DMS 273 treated with DMSO at 0.1 percent for 48 hours (cell line): Measurements from ENCODE around the gene SLC30A7.

Experiments used
- DNase-seq: peaks from one replicate; lab custom pipeline; 2025; lab: John Stamatoyannopoulos, UW

SLC30A7 gene

DNA sequence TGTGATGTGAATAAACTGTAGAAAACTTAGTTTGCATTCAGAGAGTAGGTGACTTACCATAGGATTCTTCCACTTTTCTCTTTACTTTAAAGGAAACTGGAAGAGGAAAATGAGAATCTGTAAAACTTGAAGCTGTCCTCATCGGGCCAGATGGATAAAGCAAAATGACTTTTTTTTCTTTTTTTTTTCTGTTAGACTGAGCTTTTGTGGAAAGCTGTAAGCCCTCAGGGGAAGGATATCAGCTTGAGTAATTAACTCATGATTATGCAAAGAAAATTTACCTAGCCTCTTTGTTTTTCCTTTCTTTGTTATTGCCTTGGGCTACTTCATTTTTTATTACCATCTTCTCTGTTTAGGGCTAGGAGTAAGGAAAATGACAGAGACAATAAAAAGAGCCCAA lies 76.3 kb downstream of the SLC30A7 start:
- DNase-seq, result no peak

GRCh38 chr1:100976936-100977335 lies 81.0 kb downstream of the SLC30A7 start:
- no peak for DNase-seq

- DNase-seq, result no peak
Observed at GRCh38 chr1:100979631-100980030, 83.7 kb downstream of the SLC30A7 start.

DNA sequence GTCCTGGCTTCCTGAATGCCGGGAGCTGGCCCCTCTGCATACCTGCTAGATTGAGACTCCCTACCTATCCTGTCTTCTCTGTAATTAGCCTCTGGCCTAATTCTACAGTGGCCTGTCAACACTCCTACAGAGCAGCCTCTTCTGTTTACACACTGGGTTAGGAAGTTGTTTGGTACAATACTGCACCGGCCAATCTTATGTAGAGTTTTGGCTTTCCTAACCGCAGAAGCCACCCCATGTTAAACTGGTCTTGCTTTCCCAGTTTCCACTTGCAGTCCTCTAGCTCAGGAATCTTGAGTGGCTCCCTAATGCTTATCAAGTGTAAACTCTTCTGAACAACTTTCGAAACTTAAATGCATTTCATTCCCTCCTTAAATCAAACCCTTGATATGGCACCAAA lies 86.9 kb downstream of the SLC30A7 start:
- no peak for DNase-seq

GRCh38 chr1:100988121-100988520 lies 92.2 kb downstream of the SLC30A7 start:
- no peak for DNase-seq

DNA sequence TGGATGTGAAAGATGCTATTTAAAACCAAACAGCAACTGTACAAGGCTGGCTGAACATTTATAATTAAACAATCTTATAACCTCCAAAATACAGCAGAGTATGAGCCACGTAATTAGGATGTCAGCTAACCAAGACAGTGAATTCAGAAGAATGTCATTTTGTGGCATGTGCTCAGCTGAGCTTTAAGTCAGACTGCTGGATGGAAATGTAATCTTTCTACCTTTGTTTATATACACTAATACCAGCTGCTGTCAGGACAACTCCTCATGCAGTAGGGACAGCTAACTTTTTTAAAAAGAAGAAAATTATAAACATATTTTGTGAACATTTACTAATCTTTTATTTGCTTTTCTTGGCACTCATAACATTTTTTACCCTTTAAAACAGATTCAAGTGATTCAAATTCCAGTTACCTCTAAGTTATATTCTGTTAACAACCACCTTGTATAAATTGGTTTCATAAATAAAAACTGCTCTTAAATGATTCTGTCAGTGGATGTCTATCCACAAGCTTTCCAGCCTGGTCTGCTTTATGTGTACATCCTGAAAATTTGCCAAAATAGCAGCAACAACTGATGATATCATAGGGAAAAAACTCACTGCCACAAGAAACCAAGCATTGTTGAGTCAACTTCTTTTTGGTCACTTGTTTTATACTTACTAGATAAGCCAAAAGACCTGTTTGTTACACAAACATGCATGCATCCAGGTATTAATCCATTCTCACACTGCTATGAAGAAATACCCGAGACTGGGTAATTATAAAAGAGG lies 93.6 kb downstream of the SLC30A7 start:
- DNase-seq, result no peak

- DNase-seq, result no peak
Observed at GRCh38 chr1:100995198-100995988, 99.5 kb downstream of the SLC30A7 start.

DNA sequence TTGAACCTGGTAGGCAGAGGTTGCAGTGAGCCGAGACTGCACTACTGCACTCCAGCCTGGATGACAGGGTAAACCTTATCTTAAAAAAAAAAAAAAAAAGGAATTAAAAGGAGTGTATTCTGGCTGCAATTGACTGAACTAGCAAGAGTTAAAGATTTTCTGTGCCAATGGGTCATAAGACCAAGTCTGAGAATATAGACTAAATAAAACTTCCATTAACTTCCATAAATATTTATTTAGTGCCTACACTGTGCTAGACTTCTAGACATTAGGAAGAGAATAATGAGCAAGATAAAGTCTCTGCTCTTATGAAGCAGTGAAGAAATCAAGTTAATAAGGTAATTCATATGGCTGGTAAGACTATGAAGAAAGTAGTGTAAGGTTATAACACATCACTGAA lies 102.5 kb downstream of the SLC30A7 start:
- no peak for DNase-seq

DNA sequence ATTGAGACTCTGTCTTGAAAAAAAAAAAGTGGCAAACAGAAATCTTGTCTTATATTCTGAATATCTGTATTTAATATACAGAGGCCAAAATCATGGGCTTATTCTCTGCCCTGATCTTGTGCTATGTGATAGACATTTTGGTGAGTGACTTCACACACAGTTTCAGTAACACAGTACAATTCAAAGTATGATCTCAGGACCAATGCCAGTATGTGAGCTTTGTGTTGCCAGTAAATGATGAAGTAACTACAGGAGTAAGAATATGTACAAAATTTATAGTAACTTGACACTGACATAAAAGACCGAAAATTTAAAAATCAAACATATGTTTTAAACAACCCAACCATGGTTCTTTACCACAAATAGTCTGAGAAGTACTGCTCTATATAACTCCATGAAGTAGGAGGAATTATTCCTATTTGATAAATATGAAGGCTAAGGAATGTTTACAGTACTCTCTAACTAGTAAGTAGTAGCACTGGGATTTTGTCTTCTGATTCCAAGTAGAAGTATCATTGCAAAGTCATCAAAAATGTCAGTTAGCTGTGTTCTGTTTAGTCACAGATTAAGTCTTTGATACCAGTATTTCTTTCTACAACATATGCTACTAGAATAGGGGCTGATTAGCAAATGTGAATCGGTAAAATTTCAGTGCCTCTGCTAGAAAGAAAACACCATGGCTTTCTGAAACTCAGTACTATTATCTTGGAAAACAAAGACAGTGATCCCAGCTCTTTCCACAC lies 104.4 kb downstream of the SLC30A7 start:
- DNase-seq, result no peak

- DNase-seq, result no peak
Observed at GRCh38 chr1:101002551-101002950, 106.7 kb downstream of the SLC30A7 start.

DNA sequence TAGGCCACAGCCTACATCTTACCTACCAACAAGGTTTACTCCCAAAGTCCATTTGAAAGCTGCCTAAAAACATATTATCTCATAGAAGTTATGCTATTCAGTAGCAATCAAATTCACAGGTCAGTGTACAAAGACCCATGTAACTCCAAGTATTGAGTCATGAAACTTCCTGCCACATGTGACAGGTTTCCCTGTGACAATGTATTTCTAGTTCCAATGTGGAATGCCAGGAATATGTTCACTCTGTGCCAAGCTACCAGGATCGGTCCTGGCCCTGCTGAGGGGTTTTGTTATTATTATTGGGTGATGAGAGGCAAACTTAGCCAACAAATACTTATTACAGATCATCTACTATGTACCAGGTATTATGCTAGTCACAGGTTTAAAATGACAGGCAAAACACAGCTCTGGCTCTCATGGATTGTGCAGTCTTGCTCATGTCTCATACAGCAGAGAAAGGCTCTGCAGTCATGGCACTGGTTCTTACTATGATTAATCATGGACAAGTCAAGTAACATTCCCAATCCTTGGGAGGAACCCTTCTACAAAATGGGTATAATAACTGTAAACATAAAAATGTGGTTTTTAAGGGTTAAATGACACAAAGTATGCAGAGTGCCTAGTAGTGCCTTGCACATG lies 107.2 kb downstream of the SLC30A7 start:
- no peak for DNase-seq

DNA sequence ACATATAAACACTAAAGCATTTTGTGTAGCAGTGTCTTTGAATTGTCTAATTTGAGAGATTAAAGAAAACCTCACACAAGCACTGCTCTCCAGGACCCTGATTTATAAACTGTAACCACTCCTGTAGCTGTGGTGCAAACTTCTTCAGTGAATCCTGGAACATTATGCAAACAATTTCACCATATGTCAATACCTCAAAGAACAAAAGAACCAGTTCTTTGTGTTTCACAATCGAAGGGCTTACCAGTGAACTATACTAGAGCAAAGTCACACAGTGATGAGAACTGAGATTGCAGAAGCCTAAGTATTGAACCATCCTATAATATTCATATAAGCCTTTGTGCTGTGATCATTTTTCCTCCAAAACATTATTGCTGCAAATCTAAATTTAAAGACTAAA lies 108.2 kb downstream of the SLC30A7 start:
- DNase-seq, result no peak

DNA sequence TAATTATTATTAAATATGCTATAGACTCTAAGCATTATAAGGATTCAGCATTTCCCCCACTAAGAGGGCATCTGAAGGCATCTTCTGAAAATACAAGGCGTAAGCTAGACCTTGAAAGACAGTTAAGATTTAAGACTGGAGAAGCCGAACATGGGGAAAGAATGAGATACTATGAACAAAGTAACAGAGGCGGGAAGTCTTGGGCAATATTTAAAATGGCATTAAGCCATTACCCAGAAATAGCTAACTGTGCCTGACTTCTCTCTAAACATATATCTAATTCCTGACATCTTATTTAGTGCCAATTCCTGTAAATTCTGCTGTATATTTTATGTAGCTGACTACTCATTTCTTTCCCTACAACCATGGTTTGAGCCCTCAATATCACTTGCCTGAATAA lies 108.8 kb downstream of the SLC30A7 start:
- no peak for DNase-seq

- DNase-seq, result no peak
Observed at GRCh38 chr1:101005183-101005582, 109.3 kb downstream of the SLC30A7 start.

DNA sequence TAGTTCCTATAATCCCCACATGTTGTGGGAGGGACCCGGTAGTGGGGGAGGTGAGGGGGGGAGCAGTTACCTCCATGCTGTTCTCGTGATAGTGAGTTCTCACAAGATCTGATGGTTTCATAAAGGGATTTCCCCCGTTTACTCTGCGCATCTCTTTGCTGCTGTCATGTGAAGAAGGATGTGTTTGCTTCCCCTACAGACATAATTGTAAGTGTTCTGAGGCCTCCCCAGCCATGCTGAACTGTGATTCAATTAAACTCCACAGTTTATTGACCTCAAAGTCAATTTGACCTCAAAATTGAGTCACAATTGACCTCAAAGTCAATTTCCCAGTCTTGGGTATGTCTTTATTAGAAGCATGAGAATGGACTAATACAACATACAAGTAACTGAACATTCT lies 110.0 kb downstream of the SLC30A7 start:
- no peak for DNase-seq

DNA sequence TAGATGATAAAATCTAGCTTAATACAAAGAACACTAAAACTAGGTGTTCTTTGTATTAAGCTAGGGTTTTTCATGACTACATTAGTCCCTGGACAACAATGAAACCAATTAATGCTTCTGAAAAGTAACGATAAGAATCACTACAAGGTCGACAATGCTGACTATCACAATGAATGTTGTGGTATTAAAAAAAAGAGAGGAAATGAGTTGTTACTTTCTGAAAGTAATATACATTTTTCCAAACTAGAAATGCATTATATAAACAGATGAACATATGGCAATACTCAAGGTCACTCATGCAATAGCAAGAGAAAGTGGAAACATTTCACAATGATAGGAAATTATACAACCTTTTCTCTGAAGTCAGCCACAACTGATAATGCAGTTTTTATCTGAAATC lies 110.7 kb downstream of the SLC30A7 start:
- no peak for DNase-seq

DNA sequence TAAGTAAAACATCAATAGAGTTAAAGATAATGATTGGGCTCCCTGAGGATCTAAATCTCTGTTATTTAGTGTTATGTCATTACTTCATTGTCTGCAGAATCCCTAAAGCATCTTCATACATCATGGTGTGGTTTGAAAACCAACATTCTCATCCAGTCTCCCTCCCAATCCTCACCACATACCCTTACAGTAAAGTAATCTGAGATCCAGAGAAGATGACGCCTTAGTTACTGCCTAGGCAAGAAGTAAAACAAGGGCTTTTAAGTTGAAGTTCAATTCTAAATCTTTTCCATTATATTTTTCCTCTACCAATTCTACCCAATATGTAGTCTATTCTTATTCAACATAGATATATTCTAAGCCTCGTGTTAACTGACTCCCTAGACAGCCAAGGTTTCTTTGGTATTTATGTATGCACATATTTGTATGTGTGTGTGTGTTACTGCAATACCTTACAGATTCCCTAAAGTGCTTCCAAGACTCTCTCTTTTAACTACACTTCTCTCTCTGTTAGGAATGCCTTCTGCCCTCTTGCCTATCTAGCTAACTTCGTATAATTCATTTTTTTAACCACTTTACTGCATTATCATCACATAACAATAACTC lies 112.4 kb downstream of the SLC30A7 start:
- no peak for DNase-seq

DNA sequence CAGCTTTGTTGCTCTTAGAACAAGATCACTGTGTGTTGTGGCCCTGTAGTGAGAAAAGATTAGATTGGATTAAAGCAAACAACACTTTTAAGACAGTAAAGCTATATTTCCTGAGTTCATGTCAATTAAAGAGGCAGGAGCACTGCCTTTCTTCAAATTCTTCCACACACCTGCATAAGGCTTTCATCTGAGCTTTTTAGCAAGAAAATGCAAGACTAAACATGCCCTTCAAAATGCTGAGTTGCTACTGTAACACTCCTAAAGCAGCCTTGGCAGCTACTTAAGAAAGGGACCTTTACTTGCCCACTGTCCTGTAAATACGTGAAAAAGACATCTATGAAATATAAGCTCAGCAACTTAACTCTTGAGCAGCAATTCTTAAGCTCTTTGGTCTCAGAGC lies 117.9 kb downstream of the SLC30A7 start:
- DNase-seq, result no peak

DNA sequence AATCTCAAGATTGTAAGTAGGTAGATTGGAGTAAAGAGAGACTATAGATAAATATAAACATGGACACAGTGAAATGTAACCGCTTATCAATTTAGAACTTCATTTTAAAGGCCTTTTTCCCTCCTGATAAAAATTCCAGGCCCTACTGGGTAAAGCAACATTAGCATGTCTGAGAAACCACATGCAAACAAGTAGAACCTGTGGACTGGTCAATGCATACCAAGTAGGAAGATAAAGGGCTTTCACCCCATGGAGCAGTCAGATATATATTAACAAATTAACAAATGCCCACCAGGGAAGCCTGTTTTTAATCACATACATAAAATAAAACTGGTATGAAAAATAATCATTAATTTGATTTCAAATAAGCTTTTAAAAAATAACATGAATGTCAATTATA lies 121.6 kb downstream of the SLC30A7 start:
- DNase-seq, result no peak

- no peak for DNase-seq
Observed at GRCh38 chr1:101022294-101022693, 126.4 kb downstream of the SLC30A7 start.

GRCh38 chr1:101025283-101025656 lies 129.4 kb downstream of the SLC30A7 start:
- DNase-seq, result peak; percentile 1
